ENCODE measurements around the gene PLA1A. TPM values are rescaled to one million over a fixed set of nuclear protein-coding genes. Genes with fewer than 3 reads are reported as not detected.

The PLA1A gene
- total RNA-seq, 3 donors from 2014 or later, result 0.59 to 4.9 (median 2.1) TPM

DNA sequence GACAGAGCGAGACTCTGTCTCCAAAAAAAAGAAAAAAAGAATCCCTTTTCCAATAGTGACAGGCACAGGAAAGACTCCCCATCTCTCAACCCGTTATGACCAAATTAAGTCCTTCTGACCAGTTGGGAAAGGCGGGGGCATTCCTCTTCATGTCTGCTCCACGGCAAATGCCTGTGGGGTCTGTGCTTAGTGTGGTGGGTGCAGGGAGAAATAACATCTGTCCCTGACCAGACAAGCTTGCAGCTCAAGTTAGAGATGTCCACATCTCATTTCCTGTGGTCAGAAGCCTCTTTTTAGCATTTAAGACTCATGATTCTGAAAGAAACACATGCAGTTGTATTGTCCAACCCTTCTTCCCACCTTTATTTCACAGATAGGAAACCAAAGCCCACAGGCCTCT is 16.2 kb downstream of the PLA1A start:
- TF ChIP-seq POLR2A (IDR thresholded peaks at IDR 0.05) (no peak), POLR2AphosphoS5 (IDR thresholded peaks at IDR 0.05) (no peak)
- TF ChIP-seq, protein P1, sequence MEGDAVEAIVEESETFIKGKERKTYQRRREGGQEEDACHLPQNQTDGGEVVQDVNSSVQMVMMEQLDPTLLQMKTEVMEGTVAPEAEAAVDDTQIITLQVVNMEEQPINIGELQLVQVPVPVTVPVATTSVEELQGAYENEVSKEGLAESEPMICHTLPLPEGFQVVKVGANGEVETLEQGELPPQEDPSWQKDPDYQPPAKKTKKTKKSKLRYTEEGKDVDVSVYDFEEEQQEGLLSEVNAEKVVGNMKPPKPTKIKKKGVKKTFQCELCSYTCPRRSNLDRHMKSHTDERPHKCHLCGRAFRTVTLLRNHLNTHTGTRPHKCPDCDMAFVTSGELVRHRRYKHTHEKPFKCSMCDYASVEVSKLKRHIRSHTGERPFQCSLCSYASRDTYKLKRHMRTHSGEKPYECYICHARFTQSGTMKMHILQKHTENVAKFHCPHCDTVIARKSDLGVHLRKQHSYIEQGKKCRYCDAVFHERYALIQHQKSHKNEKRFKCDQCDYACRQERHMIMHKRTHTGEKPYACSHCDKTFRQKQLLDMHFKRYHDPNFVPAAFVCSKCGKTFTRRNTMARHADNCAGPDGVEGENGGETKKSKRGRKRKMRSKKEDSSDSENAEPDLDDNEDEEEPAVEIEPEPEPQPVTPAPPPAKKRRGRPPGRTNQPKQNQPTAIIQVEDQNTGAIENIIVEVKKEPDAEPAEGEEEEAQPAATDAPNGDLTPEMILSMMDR (IDR thresholded peaks at IDR 0.05), result no peak
- H3K36me3 ChIP-seq, result no peaks in the 10 kb centered on the region
- intact Hi-C loops (cut with DNase I; ENCODE audit: low total_unique reads), result no loop called here
- H3K4me1 ChIP-seq, result no peaks in the 10 kb centered on the region
- no peaks in the 10 kb centered on the region for H3K9me3 ChIP-seq
- no peak for DNase-seq (ENCODE audit: low spot score in 2 of 2)
- H3K4me3 ChIP-seq, result no peak overlapping the region
- no peak overlapping the region for H3K27ac ChIP-seq
- H3K27me3 ChIP-seq, result no peaks in the 10 kb centered on the region

- intact Hi-C loops (cut with DNase I; ENCODE audit: low total_unique reads), result no loop called here
- no peaks in the 10 kb centered on the region for H3K36me3 ChIP-seq
- H3K27ac ChIP-seq, result no peak overlapping the region
- H3K27me3 ChIP-seq, result no peaks in the 10 kb centered on the region
- TF ChIP-seq POLR2A (IDR thresholded peaks at IDR 0.05), result no peak
- TF ChIP-seq, protein P1 (IDR thresholded peaks at IDR 0.05), result no peak
- TF ChIP-seq POLR2AphosphoS5 (IDR thresholded peaks at IDR 0.05), result no peak
- H3K9me3 ChIP-seq, result no peaks in the 10 kb centered on the region
- no peak overlapping the region for H3K4me3 ChIP-seq
- no peaks in the 10 kb centered on the region for H3K4me1 ChIP-seq
- DNase-seq (ENCODE audit: low spot score in 2 of 2), result no peak
Observed at GRCh38 chr3:119616056-119616455, 18.4 kb downstream of the PLA1A start.

DNA sequence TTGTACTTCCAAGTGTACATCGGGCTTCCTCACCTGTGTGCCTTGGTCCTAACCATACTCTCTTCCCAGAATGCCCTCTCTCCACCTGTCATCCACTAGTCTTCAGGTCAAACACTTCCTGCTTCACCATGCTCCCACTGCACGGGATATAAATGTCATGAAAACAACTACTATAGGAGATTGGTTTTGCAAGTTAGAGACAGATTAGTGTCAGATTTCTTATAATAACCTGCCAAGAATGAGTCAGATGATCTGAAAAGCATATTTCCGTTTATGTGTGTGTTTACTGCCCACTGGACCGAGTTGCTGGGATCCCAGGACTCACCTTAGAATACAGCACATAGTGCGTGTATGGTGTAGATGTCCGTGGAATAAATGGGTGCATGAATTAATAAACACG is 21.4 kb downstream of the PLA1A start:
- no peaks in the 10 kb centered on the region for H3K9me3 ChIP-seq
- no peaks in the 10 kb centered on the region for H3K27me3 ChIP-seq
- no peak for TF ChIP-seq POLR2A (IDR thresholded peaks at IDR 0.05)
- TF ChIP-seq, protein P1 (IDR thresholded peaks at IDR 0.05), result no peak
- TF ChIP-seq POLR2AphosphoS5 (IDR thresholded peaks at IDR 0.05), result no peak
- H3K27ac ChIP-seq, result no peak overlapping the region
- H3K36me3 ChIP-seq, result no peaks in the 10 kb centered on the region
- H3K4me1 ChIP-seq, result no peaks in the 10 kb centered on the region
- no peak overlapping the region for H3K4me3 ChIP-seq
- no peak for DNase-seq (ENCODE audit: low spot score in 2 of 2)
- intact Hi-C loops (cut with DNase I; ENCODE audit: low total_unique reads), result no loop called here

GRCh38 chr3:119620899-119621298 is 23.2 kb downstream of the PLA1A start:
- Histone ChIP-seq H3K4me3 (no peak overlapping the region), H3K36me3 (no peaks in the 10 kb centered on the region), H3K27me3 (no peaks in the 10 kb centered on the region), H3K4me1 (no peaks in the 10 kb centered on the region), H3K27ac (no peak overlapping the region), H3K9me3 (no peaks in the 10 kb centered on the region)
- intact Hi-C loops (cut with DNase I; ENCODE audit: low total_unique reads), result no loop called here
- DNase-seq (ENCODE audit: low spot score in 2 of 2), result no peak
- TF ChIP-seq, protein P1 (IDR thresholded peaks at IDR 0.05), result no peak
- TF ChIP-seq POLR2AphosphoS5 (IDR thresholded peaks at IDR 0.05) (no peak), POLR2A (IDR thresholded peaks at IDR 0.05) (no peak)

GRCh38 chr3:119624002-119624720 is 26.5 kb downstream of the PLA1A start:
- no peaks in the 10 kb centered on the region for H3K27me3 ChIP-seq
- TF ChIP-seq POLR2A (IDR thresholded peaks at IDR 0.05), result no peak
- no peak for TF ChIP-seq POLR2AphosphoS5 (IDR thresholded peaks at IDR 0.05)
- TF ChIP-seq, protein P1 (IDR thresholded peaks at IDR 0.05), result no peak
- intact Hi-C loops (cut with DNase I; ENCODE audit: low total_unique reads), result no loop called here
- H3K4me3 ChIP-seq, result no peak overlapping the region
- no peak for DNase-seq (ENCODE audit: low spot score in 2 of 2)
- no peaks in the 10 kb centered on the region for H3K4me1 ChIP-seq
- no peaks in the 10 kb centered on the region for H3K36me3 ChIP-seq
- no peaks in the 10 kb centered on the region for H3K9me3 ChIP-seq
- H3K27ac ChIP-seq, result no peak overlapping the region
